Measurements from ENCODE around the gene NPB. TPM values are rescaled to one million over a fixed set of nuclear protein-coding genes. Genes with fewer than 3 reads are reported as not detected.

NPB gene
- total and polyA plus RNA-seq, 2 of the 8 experiments (the other 6 are each of a cell fraction or from before 2014, with no cell fraction given) = 1.5 to 2.5 TPM

DNA sequence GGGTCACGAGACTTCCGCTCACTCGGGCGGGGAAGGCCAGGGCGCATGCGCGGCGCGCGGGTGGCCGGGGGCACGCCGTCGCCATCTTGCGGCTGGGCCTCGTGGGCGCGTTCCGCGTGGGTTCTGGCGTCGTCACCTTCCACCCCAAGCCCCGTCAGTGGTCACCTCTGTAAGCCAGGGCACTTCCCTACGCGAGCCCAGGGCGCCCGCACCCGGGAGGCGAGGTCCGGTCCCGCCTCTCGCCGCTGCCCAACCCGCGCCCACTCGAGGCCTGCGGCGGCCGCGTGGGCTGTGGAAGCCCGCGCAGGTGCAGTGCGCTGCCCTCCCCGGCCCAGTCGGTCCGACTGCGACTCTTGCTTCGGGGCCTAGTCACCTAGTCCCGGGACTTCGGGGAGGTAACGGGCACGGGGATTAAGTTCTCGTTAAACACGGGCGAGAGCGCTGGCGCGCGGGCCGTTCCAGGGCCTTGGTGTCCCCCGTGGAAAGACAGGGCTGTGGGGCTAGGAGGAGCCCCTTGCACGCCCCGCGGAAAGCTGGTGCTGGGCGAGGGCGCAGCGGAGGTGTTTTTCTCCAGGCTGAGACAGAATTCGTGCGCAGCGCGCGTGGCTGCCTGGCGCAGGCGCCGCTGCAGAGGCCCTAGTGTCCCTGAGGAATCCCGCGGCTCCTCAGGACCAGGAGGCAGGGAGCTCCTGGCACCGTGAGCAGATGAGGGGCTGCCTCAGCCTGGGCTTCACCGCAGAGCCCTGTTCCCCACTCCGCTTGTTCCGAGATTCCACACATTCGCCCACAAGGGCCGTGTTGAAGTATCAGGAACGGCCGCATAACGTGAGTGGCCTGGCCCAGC is 30.4 kb upstream of the NPB start:
- H3K27ac ChIP-seq (ENCODE audit: low read depth, low read length) = peak overlapping the region; percentile 82; the same call in 1 of the 2 replicates
- DNase-seq (ENCODE audit: low read depth in 1 of 2, low spot score in 2 of 2) (peak in 1 of 2 experiments; percentile 93), FAIRE-seq (no peak)
- peak overlapping the region; percentile 63 for H4K5ac ChIP-seq (ENCODE audit: insufficient read length, low read depth, low read length)
- peak overlapping the region; percentile 92 for H3K4ac ChIP-seq (replicated peaks; ENCODE audit: insufficient read length, low read depth, low read length)
- ChIA-PET POLR2A (ENCODE audit: partially characterized antibody) (interaction anchor here (0.6 to 10.5 kb wide), 16 partner anchors 8 to 154 kb away, joined by 3 to 151 read pairs (median 4); partner anchors contain the start of genes ALYREF, ANAPC11, CENPX and LRRC45), CTCF (ENCODE audit: partially characterized antibody) (interaction anchor here (0.8 to 2.9 kb wide), 9 partner anchors 14 to 170 kb away, joined by 3 to 24 read pairs (median 3); partner anchors contain the start of gene SIRT7)
- peak overlapping the region; percentile 77 for H3K56ac ChIP-seq (replicated peaks; ENCODE audit: insufficient read length, low read depth, low read length)
- H2BK15ac ChIP-seq (ENCODE audit: low read length) = no peak overlapping the region
- H4K91ac ChIP-seq (replicated peaks; ENCODE audit: insufficient read length, low read length) = peak overlapping the region; percentile 98
- no peak overlapping the region for H3K14ac ChIP-seq (ENCODE audit: insufficient read length)
- peaks cover 0 to 31% (median 21%) of the 10 kb centered on the region in 4 experiments; a peak in 6 of 7 replicates for H3K4me1 ChIP-seq (replicated peaks in 1 of 4; ENCODE audit: control insufficient read depth in 3 of 4, insufficient read depth in 4 of 4, low read length in 3 of 4)
- H2AK5ac ChIP-seq (ENCODE audit: low read depth, low read length) = 0 out of 2 replicates have a peak overlapping the region, but pooled peaks have one; percentile 43
- H3K9me3 ChIP-seq (ENCODE audit: insufficient read depth in 2 of 2, low read depth in 1 of 2, low read length in 1 of 2) = no peaks in the 10 kb centered on the region
- peak overlapping the region; percentile 88 for H3K18ac ChIP-seq (ENCODE audit: extremely low read depth, low read length)
- no peak overlapping the region for H2BK120ac ChIP-seq (replicated peaks; ENCODE audit: low read depth, low read length)
- 0 out of 2 replicates have a peak overlapping the region, but pooled peaks have one; percentile 31 for H2BK12ac ChIP-seq (ENCODE audit: low read depth, low read length)
- peak overlapping the region; percentile 63 to 88 (median 71) for H3K4me3 ChIP-seq (ENCODE audit: extremely low read depth in 1 of 4, insufficient read depth in 2 of 4, low read depth in 3 of 4, low read length in 4 of 4)
- H2AFZ ChIP-seq (ENCODE audit: low read length) = no peak overlapping the region
- peaks cover 12% of the 10 kb centered on the region; the same call in 1 of the 2 replicates for H3K23me2 ChIP-seq (ENCODE audit: low read depth, low read length)
- no peaks in the 10 kb centered on the region for H3K27me3 ChIP-seq (replicated peaks in 1 of 4; ENCODE audit: control insufficient read depth in 3 of 4, extremely low read depth in 1 of 4, insufficient read depth in 3 of 4, low read length in 3 of 4)
- H2BK5ac ChIP-seq (ENCODE audit: low read depth, low read length) = peak overlapping the region; percentile 82; the same call in 1 of the 2 replicates
- peak overlapping the region; percentile 96 for H4K8ac ChIP-seq (ENCODE audit: extremely low read depth, insufficient read depth, low read length)
- 7% methylated on average over 76 of the region's 86 CpGs; no CpG with 5 or more reads in 1 of the 2 experiments for WGBS, 2 experiments (ENCODE audit: extremely low coverage in 1 of 2, insufficient coverage in 1 of 2, insufficient read length in 1 of 2, insufficient replicate concordance in 2 of 2, low coverage in 1 of 2, low lambda C conversion rate in 2 of 2, missing lambda C conversion rate in 1 of 2)
- peaks cover 0 to 6% (median 3%) of the 10 kb centered on the region in 4 experiments; a peak in 2 of 8 replicates for H3K36me3 ChIP-seq (ENCODE audit: control insufficient read depth in 2 of 4, insufficient read depth in 4 of 4, low read length in 3 of 4)
- H3K79me1 ChIP-seq (ENCODE audit: low read depth, low read length) = peaks cover 2% of the 10 kb centered on the region; the same call in 1 of the 2 replicates
- H3K4me2 ChIP-seq (ENCODE audit: insufficient read depth in 1 of 2, low read depth in 2 of 2, low read length in 2 of 2) = peak overlapping the region; percentile 74
- H3K9ac ChIP-seq (replicated peaks in 1 of 4; ENCODE audit: extremely low read depth in 1 of 4, low read depth in 3 of 4, low read length in 3 of 4) = peak overlapping the region; percentile 28 to 86 (median 82)
- H3K79me2 ChIP-seq (ENCODE audit: control insufficient read depth in 1 of 2, insufficient read depth in 2 of 2, low read length in 2 of 2) = peaks cover 3 to 4% of the 10 kb centered on the region in 2 experiments; a peak in 2 of 4 replicates
- peaks cover 4 to 21% of the 10 kb centered on the region in 2 experiments for H4K20me1 ChIP-seq (replicated peaks in 1 of 2; ENCODE audit: control insufficient read depth in 1 of 2, insufficient read depth in 2 of 2, low read length in 2 of 2)
- no peak overlapping the region for H2BK20ac ChIP-seq (ENCODE audit: low read length)
- H3K23ac ChIP-seq (ENCODE audit: insufficient read length) = no peak overlapping the region
- peak; percentile 89 for TF ChIP-seq YY1 (IDR thresholded peaks at IDR 0.05; ENCODE audit: low read depth, low read length)
- TF ChIP-seq, protein P1, sequence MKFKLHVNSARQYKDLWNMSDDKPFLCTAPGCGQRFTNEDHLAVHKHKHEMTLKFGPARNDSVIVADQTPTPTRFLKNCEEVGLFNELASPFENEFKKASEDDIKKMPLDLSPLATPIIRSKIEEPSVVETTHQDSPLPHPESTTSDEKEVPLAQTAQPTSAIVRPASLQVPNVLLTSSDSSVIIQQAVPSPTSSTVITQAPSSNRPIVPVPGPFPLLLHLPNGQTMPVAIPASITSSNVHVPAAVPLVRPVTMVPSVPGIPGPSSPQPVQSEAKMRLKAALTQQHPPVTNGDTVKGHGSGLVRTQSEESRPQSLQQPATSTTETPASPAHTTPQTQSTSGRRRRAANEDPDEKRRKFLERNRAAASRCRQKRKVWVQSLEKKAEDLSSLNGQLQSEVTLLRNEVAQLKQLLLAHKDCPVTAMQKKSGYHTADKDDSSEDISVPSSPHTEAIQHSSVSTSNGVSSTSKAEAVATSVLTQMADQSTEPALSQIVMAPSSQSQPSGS (IDR thresholded peaks at IDR 0.05; ENCODE audit: low read length) = no peak
- TF ChIP-seq EP300 (IDR thresholded peaks at IDR 0.05; ENCODE audit: borderline replicate concordance in 1 of 2, low read depth in 2 of 2, low read length in 2 of 2) = no peak
- TF ChIP-seq SP4 (IDR thresholded peaks at IDR 0.05; ENCODE audit: low read length) = no peak
- TF ChIP-seq ZNF274 (IDR thresholded peaks at IDR 0.05; ENCODE audit: borderline replicate concordance, extremely low read depth, low read length) = no peak
- no peak for TF ChIP-seq SUZ12 (IDR thresholded peaks at IDR 0.05; ENCODE audit: low read length)
- no peak for TF ChIP-seq NANOG (IDR thresholded peaks at IDR 0.05; ENCODE audit: insufficient read depth, low read depth, low read length, poor library complexity, severe bottlenecking)
- no peak for TF ChIP-seq RBBP5 (IDR thresholded peaks at IDR 0.05; ENCODE audit: borderline replicate concordance, low read depth, low read length)
